ENCODE results near the gene OR1J1.

Gene OR1J1

GRCh38 chr9:122477826-122478225 is at the start of gene OR1J1:
TSS of gene OR1J1 (minus strand) at chr9:122477926. CDS start at chr9:122477926, 0 bp downstream.
- no peak for DNase-seq (ENCODE audit: low read depth, low spot score)

- DNase-seq (ENCODE audit: low read depth, low spot score), result no peak
Observed at GRCh38 chr9:122527193-122527592, 49.5 kb upstream of the OR1J1 start, which contains the start of gene OR1N1. TSS of gene OR1N1 (minus strand) at chr9:122527293. CDS start at chr9:122527293, 0 bp downstream.

GRCh38 chr9:122526602-122527001 is 48.9 kb upstream of the OR1J1 start:
- no peak for DNase-seq (ENCODE audit: low read depth, low spot score)

- DNase-seq (ENCODE audit: low read depth, low spot score), result no peak
Observed at GRCh38 chr9:122519376-122519775, 41.6 kb upstream of the OR1J1 start.

- DNase-seq (ENCODE audit: low read depth, low spot score), result no peak
Observed at GRCh38 chr9:122518841-122519240, 41.1 kb upstream of the OR1J1 start, which contains the start of gene OR1J4. TSS of gene OR1J4 (plus strand) at chr9:122519141. CDS start at chr9:122519141, 0 bp downstream.

- DNase-seq (ENCODE audit: low read depth, low spot score), result no peak
Observed at GRCh38 chr9:122518226-122518625, 40.5 kb upstream of the OR1J1 start.

- DNase-seq (ENCODE audit: low read depth, low spot score), result no peak
Observed at GRCh38 chr9:122510502-122510901, 32.8 kb upstream of the OR1J1 start, which contains the start of gene OR1J2. TSS of gene OR1J2 (plus strand) at chr9:122510802. CDS start at chr9:122510802, 0 bp downstream.

- no peak for DNase-seq (ENCODE audit: low read depth, low spot score)
Observed at GRCh38 chr9:122506964-122507363, 29.2 kb upstream of the OR1J1 start.

- DNase-seq (ENCODE audit: low read depth, low spot score), result peak; percentile 35
Observed at GRCh38 chr9:122498883-122499288, 21.2 kb upstream of the OR1J1 start.

- DNase-seq (ENCODE audit: low read depth, low spot score), result no peak
Observed at GRCh38 chr9:122479062-122479461, 1.3 kb upstream of the OR1J1 start.

- no peak for DNase-seq (ENCODE audit: low read depth, low spot score)
Observed at GRCh38 chr9:122477346-122477745, 380 bp downstream of the OR1J1 start.

GRCh38 chr9:122475717-122476116 is 2.0 kb downstream of the OR1J1 start:
- DNase-seq (ENCODE audit: low read depth, low spot score), result no peak

GRCh38 chr9:122474561-122474960 is 3.2 kb downstream of the OR1J1 start:
- DNase-seq (ENCODE audit: low read depth, low spot score), result no peak

GRCh38 chr9:122468735-122469134 is 9.0 kb downstream of the OR1J1 start:
- DNase-seq (ENCODE audit: low read depth, low spot score), result no peak

GRCh38 chr9:122466456-122466855 is 11.3 kb downstream of the OR1J1 start:
- DNase-seq (ENCODE audit: low read depth, low spot score), result no peak

GRCh38 chr9:122464633-122465567 is 12.8 kb downstream of the OR1J1 start:
- peak; percentile 89 for DNase-seq (ENCODE audit: low read depth, low spot score)

GRCh38 chr9:122463828-122464632 is 13.7 kb downstream of the OR1J1 start:
- no peak for DNase-seq (ENCODE audit: low read depth, low spot score)

- no peak for DNase-seq (ENCODE audit: low read depth, low spot score)
Observed at GRCh38 chr9:122457787-122458186, 19.9 kb downstream of the OR1J1 start.

- DNase-seq (ENCODE audit: low read depth, low spot score), result no peak
Observed at GRCh38 chr9:122456123-122456522, 21.6 kb downstream of the OR1J1 start.

- no peak for DNase-seq (ENCODE audit: low read depth, low spot score)
Observed at GRCh38 chr9:122453677-122454135, 24.0 kb downstream of the OR1J1 start.

GRCh38 chr9:122446819-122447484 is 30.8 kb downstream of the OR1J1 start:
- DNase-seq (ENCODE audit: low read depth, low spot score), result no peak
